Uterus (tissue), 2 donors: ENCODE measurements around the gene ZDHHC22.

ENCODE experiments used
- CTCF ChIP-seq, 4 experiments: fragments of 200-600 bp in 2 of 4; fragments of 450-650 bp in 2 of 4; sonication (generic) in 2 of 4; IDR thresholded peaks; one replicate each; pipeline ENCODE4 v1.5.1; 2016 to 2019; ENCODE audit warnings: antibody characterized with exemption in 4 of 4, mild to moderate bottlenecking in 2 of 4, moderate library complexity in 1 of 4
- POLR2A ChIP-seq, 2 donors: fragments of 450-650 bp; IDR thresholded peaks; one replicate each; pipeline ENCODE4 v1.6.1; 2016; ENCODE audit warnings: antibody characterized with exemption in 2 of 2, mild to moderate bottlenecking in 1 of 2, moderate library complexity in 1 of 2

GRCh38 chr14:77158882-77159255, 17.3 kb upstream of the ZDHHC22 start:
- TF ChIP-seq CTCF (IDR thresholded peaks at IDR 0.05) (no peak), POLR2A (IDR thresholded peaks at IDR 0.05) (no peak)
